MM.1S (cell line): ENCODE results near the gene COLEC11.

Experiments used
- DNase-seq: peaks from one replicate; pipeline ENCODE4 v3.0.0-alpha.2; 2015
- H2AFZ ChIP-seq: fragments of 300-600 bp; sonication (generic); 2 replicates; pipeline ENCODE4 v1.6.0; 2016; ENCODE audit warnings: antibody characterized with exemption, low read length
- H3F3A ChIP-seq: fragments of 300-600 bp; sonication (generic); 2 replicates; pipeline ENCODE4 v1.6.1; 2016; ENCODE audit warnings: mild to moderate bottlenecking, antibody characterized with exemption, low read length, moderate library complexity, mixed read lengths; ENCODE audit not compliant: insufficient read depth
- H3K27ac ChIP-seq: fragments of 300-600 bp; sonication (generic); 2 replicates; pipeline ENCODE4 v1.5.1; 2016; ENCODE audit warnings: mild to moderate bottlenecking, low read length
- H3K27me3 ChIP-seq: fragments of 300-600 bp; sonication (generic); replicated peaks from 2 replicates; pipeline ENCODE4 v1.6.0; 2016; ENCODE audit warnings: low read length; ENCODE audit not compliant: insufficient read depth
- H3K36me3 ChIP-seq: fragments of 300-600 bp; sonication (generic); replicated peaks from 2 replicates; pipeline ENCODE4 v1.6.1; 2016; ENCODE audit warnings: mild to moderate bottlenecking, low read length, mixed read lengths; ENCODE audit not compliant: insufficient read depth
- H3K4me1 ChIP-seq: fragments of 300-600 bp; sonication (generic); 2 replicates; pipeline ENCODE4 v1.6.1; 2016; ENCODE audit warnings: low read length, mixed read lengths
- H3K4me2 ChIP-seq: fragments of 300-600 bp; sonication (generic); 2 replicates; pipeline ENCODE4 v1.6.0; 2016; ENCODE audit warnings: low read depth, low read length
- H3K4me3 ChIP-seq: fragments of 300-600 bp; sonication (generic); 2 replicates; pipeline ENCODE4 v1.5.1; 2016; ENCODE audit warnings: low read length, mixed read lengths
- H3K79me2 ChIP-seq: fragments of 300-600 bp; sonication (generic); 2 replicates; pipeline ENCODE4 v1.6.1; 2016; ENCODE audit warnings: mixed run types, low read length, mixed read lengths
- H3K9ac ChIP-seq: fragments of 300-600 bp; sonication (generic); 2 replicates; pipeline ENCODE4 v1.6.1; 2016; ENCODE audit warnings: low read length, mixed read lengths
- H3K9me2 ChIP-seq: fragments of 300-600 bp; sonication (generic); replicated peaks from 2 replicates; pipeline ENCODE4 v1.6.1; 2016; ENCODE audit warnings: mild to moderate bottlenecking, low read length, mixed read lengths; ENCODE audit not compliant: insufficient read depth
- H3K9me3 ChIP-seq: fragments of 300-600 bp; sonication (generic); replicated peaks from 2 replicates; pipeline ENCODE4 v1.6.1; 2016; ENCODE audit warnings: mild to moderate bottlenecking, low read length, mixed read lengths; ENCODE audit not compliant: insufficient read depth
- H4K20me1 ChIP-seq: fragments of 300-600 bp; sonication (generic); 2 replicates; pipeline ENCODE4 v1.6.1; 2016; ENCODE audit warnings: mild to moderate bottlenecking, low read length, moderate library complexity, mixed read lengths; ENCODE audit not compliant: insufficient read depth
- EZH2 ChIP-seq: fragments of 300-600 bp; sonication (generic); optimal IDR thresholded peaks from 2 replicates; pipeline ENCODE3; 2017; ENCODE audit warnings: low read depth, mild to moderate bottlenecking, antibody characterized with exemption, low read length, mixed read lengths
- EZH2phosphoT487 ChIP-seq: fragments of 300-600 bp; sonication (generic); IDR thresholded peaks from 2 replicates; pipeline ENCODE4 v1.6.1; 2018; ENCODE audit warnings: antibody characterized with exemption, low read length
- TF ChIP-seq, protein P1 (sequence below): fragments of 300-600 bp; sonication (generic); IDR thresholded peaks from 2 replicates; pipeline ENCODE4 v1.5.1; 2016; ENCODE audit warnings: antibody characterized with exemption, low read length, mixed read lengths

COLEC11 gene

DNA sequence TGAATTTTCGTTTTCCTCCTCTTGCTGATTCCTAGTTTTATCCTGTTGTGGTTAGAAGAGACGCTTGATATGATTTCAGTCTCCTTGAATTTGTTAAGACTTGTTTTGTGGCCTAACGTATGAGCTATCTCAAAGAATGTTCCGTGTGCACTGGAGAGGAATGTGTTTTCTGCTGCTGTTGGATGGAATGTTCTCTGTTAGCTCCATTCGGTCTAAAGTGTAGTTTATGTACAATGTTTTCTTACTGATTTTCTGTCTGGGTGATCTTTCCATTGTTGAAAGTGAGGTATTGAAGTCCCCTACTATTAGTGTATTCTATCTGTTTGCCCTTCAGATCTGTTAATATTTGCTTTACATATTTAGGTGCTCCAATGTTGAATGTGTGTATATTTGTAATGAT is 25.9 kb downstream of the COLEC11 start:
- Histone ChIP-seq H3K27ac (no peak overlapping the region), H3K4me3 (no peak overlapping the region), H3K9ac (no peak overlapping the region), H3F3A (no peaks in the 10 kb centered on the region), H4K20me1 (no peaks in the 10 kb centered on the region), H3K4me1 (no peaks in the 10 kb centered on the region), H3K9me2 (no peaks in the 10 kb centered on the region), H3K4me2 (no peak overlapping the region), H3K9me3 (no peaks in the 10 kb centered on the region), H3K27me3 (no peaks in the 10 kb centered on the region), H3K36me3 (no peaks in the 10 kb centered on the region), H2AFZ (no peak overlapping the region), H3K79me2 (no peaks in the 10 kb centered on the region)
- no peak for DNase-seq
- TF ChIP-seq, protein P1, sequence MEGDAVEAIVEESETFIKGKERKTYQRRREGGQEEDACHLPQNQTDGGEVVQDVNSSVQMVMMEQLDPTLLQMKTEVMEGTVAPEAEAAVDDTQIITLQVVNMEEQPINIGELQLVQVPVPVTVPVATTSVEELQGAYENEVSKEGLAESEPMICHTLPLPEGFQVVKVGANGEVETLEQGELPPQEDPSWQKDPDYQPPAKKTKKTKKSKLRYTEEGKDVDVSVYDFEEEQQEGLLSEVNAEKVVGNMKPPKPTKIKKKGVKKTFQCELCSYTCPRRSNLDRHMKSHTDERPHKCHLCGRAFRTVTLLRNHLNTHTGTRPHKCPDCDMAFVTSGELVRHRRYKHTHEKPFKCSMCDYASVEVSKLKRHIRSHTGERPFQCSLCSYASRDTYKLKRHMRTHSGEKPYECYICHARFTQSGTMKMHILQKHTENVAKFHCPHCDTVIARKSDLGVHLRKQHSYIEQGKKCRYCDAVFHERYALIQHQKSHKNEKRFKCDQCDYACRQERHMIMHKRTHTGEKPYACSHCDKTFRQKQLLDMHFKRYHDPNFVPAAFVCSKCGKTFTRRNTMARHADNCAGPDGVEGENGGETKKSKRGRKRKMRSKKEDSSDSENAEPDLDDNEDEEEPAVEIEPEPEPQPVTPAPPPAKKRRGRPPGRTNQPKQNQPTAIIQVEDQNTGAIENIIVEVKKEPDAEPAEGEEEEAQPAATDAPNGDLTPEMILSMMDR: no peak
- no peak for TF ChIP-seq EZH2
- no peak for TF ChIP-seq EZH2phosphoT487

- no peaks in the 10 kb centered on the region for H3K36me3 ChIP-seq
- no peaks in the 10 kb centered on the region for H3K9me3 ChIP-seq
- no peak for DNase-seq
- no peaks in the 10 kb centered on the region for H3K9me2 ChIP-seq
- no peaks in the 10 kb centered on the region for H3K79me2 ChIP-seq
- H3K4me1 ChIP-seq: no peaks in the 10 kb centered on the region
- H4K20me1 ChIP-seq: no peaks in the 10 kb centered on the region
- H3K27me3 ChIP-seq: no peaks in the 10 kb centered on the region
- H3K27ac ChIP-seq: no peak overlapping the region
- no peaks in the 10 kb centered on the region for H3F3A ChIP-seq
- H3K4me2 ChIP-seq: no peak overlapping the region
- H2AFZ ChIP-seq: no peak overlapping the region
- TF ChIP-seq EZH2phosphoT487 (no peak), EZH2 (no peak)
- TF ChIP-seq, protein P1: no peak
- no peak overlapping the region for H3K9ac ChIP-seq
- H3K4me3 ChIP-seq: no peak overlapping the region
These were observed 28.1 kb downstream of the COLEC11 start for GRCh38 chr2:3622967-3623366.

DNA sequence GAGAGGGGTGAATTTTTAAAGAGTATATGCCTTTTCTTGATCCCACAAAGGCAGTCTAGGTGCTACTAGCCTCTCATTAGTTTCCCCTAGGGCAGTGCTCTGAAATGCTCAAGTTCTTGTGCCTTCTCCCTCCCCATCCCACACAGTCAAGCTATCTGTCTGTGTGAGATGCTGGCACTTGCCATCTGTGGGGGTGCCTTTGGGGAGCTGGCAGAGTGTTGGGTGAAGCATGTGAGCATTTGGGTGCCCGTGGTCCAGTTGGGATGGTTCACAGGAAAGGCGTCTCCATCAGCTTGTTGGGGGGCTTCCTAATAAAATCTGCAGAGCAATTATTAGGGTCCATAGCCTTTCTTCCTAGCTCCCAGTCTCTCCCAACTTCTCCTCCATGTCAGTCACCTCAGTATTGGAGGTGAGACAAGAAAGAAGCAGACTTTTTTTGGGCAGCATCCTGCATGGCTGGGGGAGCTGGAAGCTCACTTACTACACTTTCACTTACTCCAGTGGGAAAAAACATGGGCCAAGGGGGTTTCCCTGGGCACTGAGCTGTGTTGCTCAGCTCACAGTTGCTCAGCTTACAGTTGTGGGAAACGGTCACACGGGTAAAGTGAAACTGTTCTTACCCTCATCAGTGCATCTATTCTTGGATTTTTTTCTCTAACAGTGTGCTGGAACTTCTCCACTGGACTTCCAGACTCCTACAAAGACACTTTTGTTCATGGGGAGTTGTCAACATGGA is 29.3 kb downstream of the COLEC11 start:
- Histone ChIP-seq H3K9me3 (no peaks in the 10 kb centered on the region), H3F3A (no peaks in the 10 kb centered on the region), H2AFZ (no peak overlapping the region), H3K9ac (no peak overlapping the region), H3K36me3 (no peaks in the 10 kb centered on the region), H3K4me1 (no peaks in the 10 kb centered on the region), H3K4me2 (no peak overlapping the region), H3K27me3 (no peaks in the 10 kb centered on the region), H4K20me1 (no peaks in the 10 kb centered on the region), H3K27ac (no peak overlapping the region), H3K4me3 (no peak overlapping the region), H3K9me2 (no peaks in the 10 kb centered on the region), H3K79me2 (no peaks in the 10 kb centered on the region)
- no peak for DNase-seq
- TF ChIP-seq EZH2 (no peak), EZH2phosphoT487 (no peak)
- TF ChIP-seq, protein P1: no peak
